C4-2B (cell line): ENCODE results near the gene OR2L13.
"Not testable (repeated sequence)": the region's sequence is repeated elsewhere in the genome, so short reads cannot be mapped to it uniquely, and the experiment has no call there.

Experiments
- H3K27ac ChIP-seq: fragments of 450-650 bp; 2 replicates; pipeline ENCODE4 v1.5.1; 2017
- CTCF ChIP-seq: fragments of 450-650 bp; conservative IDR thresholded peaks from 2 replicates; pipeline ENCODE4 v1.5.1; 2017; ENCODE audit warnings: mild to moderate bottlenecking
- ZFX ChIP-seq: fragments of 450-650 bp; IDR thresholded peaks from 2 replicates; pipeline ENCODE4 v1.6.1; 2017

Gene OR2L13

DNA sequence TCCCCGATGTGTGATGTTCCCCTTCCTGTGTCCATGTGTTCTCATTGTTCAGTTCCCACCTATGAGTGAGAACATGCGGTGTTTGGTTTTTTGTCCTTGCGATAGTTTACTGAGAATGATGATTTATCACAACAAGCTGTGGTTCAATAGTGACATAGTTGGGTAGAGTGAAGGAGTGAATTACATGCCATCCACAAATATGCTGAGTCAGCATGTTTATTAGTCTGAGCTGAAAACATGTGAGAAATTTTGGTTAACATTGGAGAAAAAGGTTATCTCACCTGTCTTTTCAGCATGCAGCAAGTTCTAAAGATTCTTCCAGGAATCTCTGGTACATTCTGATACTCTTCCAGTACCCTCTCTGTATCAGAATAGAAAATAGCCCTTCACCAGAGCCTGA is 29.4 kb upstream of the OR2L13 start:
- TF ChIP-seq ZFX (no peak), CTCF (no peak)
- no peak overlapping the region for H3K27ac ChIP-seq

- H3K27ac ChIP-seq: not testable (repeated sequence)
These were observed 11.1 kb upstream of the OR2L13 start for GRCh38 chr1:248083864-248084263.

GRCh38 chr1:248098529-248098928 is 3.5 kb downstream of the OR2L13 start:
- H3K27ac ChIP-seq: no peak overlapping the region
- no peak for TF ChIP-seq CTCF
- no peak for TF ChIP-seq ZFX

DNA sequence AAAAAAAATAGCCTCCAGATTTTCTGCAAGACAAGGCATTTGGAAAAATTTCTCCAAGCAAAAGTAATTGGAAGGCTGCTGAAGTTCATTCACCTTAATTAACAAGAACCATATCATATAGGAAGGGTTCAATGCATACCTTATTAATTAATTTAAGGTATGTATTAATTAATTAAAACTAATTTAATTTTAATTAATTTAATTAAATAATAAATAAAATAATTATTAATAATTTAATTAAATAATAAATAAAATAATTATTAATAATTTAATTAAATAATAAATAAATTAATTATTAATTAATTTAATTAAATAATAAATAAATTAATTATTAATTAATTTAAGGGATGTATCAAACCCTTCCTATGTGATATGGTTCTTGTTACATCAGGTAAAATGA is 7.9 kb downstream of the OR2L13 start:
- no peak for TF ChIP-seq ZFX
- TF ChIP-seq CTCF: no peak
- no peak overlapping the region for H3K27ac ChIP-seq

- no peak for TF ChIP-seq CTCF
- no peak for TF ChIP-seq ZFX
- H3K27ac ChIP-seq: no peak overlapping the region
These were observed 16.2 kb downstream of the OR2L13 start for GRCh38 chr1:248111157-248111556.

DNA sequence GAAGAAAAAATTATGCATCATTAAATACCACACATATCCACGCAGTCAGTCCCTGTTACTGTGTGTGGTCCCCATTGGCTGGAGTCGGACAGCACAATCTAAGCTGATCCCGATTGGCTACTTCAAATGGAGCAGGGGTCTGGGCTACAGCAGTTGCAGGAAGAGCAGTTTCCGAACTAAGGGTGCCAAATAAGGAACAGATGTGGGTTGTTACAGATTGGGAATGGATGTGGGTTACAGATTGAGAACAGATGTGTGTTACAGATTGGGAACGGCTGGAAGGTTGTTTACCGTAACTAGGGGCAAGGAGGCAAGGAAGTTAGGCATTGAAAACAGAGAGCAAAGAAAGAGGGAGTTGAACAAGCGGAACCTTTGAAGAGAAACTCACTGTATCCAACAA is 19.9 kb downstream of the OR2L13 start:
- H3K27ac ChIP-seq: no peak overlapping the region
- TF ChIP-seq ZFX: no peak

GRCh38 chr1:248127653-248128052 is 32.7 kb downstream of the OR2L13 start:
- TF ChIP-seq ZFX (no peak), CTCF (no peak)
- no peak overlapping the region for H3K27ac ChIP-seq

GRCh38 chr1:248136811-248137210 is 41.8 kb downstream of the OR2L13 start:
- no peak overlapping the region for H3K27ac ChIP-seq
- TF ChIP-seq CTCF (no peak), ZFX (no peak)

DNA sequence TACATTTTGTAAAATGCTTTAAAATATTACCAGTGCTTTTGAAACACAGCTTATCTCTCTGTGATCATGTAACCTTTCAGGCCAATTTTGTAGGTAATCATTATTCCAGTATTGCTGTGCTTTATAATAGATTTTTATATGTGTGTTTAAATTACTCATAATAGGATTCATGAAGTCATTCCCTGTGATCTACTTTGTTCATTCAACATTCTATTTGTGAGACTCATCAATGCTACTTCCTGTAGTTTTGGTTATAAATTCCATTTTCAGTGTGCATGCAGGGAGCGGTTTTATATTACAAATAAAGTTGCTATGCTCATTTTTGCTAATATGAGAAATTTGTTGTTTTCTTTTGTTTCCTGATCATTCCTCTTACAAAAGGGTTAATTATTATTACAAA is 45.9 kb downstream of the OR2L13 start:
- no peak overlapping the region for H3K27ac ChIP-seq
- TF ChIP-seq ZFX: no peak
- TF ChIP-seq CTCF: no peak
